HG02759 (cell line): ENCODE results near the gene STUM.
A peak's percentile ranks its signal among the peaks of the same experiment; 100 is the strongest.

ENCODE experiments used
- ATAC-seq: cut with Tn5 transposase; IDR thresholded peaks from one replicate; pipeline ENCODE4 v1.9.1; 2021; ENCODE audit warnings: mild to moderate bottlenecking, moderate library complexity; ENCODE audit not compliant: unreplicated experiment

The STUM gene

DNA sequence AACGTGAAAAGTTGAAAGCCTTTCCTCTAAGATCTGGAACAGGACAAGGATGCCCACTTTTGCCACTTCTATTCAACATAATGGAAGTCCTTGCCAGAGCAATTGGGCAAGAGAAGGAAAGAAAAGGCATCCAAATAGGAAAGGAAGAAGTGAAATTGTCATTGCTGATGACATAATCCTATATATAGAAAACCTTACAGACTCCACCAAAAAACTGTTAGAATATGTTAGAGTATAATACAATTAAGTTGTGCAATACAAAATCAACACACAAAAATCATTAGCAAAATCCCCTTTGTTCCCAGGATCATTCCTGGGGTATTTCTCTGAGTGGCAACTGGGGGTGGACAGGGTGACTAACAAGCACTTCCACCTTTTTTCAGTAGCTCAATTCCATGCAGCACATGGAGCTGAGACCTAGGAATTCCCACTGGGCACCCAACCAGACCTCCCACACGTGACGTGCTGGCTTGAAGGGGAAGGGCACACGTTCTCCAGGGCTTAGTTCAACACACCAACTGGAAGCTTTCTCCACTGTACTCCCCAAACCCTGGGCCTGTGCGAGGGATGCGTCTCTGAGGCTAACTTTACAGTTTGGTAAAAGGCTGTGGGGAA is 9.6 kb downstream of the STUM start:
- ATAC-seq = no peak

- no peak for ATAC-seq
Measured at GRCh38 chr1:226560243-226560642, 11.7 kb downstream of the STUM start.

DNA sequence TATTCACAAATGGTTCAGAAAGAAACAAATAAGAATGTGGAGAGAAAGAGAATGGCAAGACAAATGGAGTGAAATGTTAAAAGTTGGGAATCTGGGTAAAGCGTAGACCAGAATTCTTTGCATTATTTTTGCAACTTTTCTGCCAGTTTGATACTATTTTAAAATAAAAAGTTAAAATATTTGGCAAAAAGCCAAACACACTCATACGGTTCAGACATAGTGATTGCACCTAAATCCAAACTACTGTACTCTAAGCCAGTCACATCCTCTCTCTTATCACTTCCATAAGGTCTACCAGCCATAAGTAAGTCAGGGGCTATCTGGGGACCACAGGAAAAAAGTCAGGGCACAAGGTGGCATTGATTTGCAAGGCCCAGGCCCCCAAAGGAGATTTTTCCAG is 14.4 kb downstream of the STUM start:
- no peak for ATAC-seq

- no peak for ATAC-seq
Measured at GRCh38 chr1:226563666-226564065, 15.1 kb downstream of the STUM start.

DNA sequence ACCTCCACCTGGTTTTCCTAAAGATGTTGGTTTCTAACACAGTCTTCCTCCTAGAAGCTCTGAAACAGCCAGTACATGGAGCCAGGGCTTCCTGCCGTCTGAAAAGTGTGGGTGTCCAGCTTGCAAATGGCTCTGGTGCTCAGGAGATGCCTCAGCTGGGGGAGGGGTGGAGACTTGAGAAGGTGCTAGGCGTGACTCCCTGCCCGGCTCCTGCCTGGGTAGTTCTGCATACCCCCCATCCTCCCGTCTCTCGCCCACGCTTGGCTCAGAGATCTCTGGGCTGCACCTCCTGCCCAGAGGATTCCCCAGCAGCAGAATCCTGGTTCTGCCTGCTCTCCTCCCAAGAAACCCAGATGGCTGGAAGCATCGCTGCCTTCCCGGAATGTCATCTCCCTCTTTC is 16.9 kb downstream of the STUM start:
- ATAC-seq = no peak

DNA sequence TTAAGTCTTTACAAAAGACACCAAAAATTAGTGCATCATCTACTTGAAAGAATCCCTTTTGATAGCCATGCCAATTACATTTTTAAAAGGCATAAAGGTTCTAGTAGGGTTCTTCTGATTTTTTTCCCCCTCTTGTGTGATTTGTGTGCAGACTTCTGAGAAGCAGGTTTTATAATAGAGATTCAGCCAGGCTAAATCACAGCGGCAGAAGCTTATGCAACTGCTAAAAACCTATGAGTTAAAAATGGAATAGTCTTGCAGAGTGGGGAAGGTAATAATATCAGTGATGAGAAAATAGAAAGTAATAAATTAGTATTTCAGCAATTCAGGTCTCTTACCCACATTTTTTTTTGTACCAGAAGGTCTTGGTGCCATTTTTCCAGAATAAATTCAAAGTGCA is 17.7 kb downstream of the STUM start:
- ATAC-seq = no peak

DNA sequence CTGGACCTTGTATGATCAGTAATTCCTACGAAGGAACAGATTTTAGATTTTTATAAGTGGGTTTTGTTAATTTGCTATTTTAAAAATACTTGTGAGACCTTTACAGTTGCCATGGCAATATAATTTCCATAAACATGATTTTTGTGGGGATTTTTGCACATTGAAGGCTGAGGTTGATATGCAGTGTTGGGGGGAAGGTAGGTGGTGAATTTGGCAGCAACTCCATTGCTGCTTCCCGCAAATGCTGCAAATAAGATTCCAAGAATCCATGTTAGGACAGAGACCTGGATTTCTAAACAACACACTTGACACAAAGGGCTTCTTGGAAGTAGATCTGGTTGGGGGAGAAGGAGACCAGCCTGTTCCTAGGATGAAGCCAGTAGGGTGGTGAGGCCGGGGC is 18.2 kb downstream of the STUM start:
- no peak for ATAC-seq

- ATAC-seq = no peak
Measured at GRCh38 chr1:226568077-226568831, 19.7 kb downstream of the STUM start.

DNA sequence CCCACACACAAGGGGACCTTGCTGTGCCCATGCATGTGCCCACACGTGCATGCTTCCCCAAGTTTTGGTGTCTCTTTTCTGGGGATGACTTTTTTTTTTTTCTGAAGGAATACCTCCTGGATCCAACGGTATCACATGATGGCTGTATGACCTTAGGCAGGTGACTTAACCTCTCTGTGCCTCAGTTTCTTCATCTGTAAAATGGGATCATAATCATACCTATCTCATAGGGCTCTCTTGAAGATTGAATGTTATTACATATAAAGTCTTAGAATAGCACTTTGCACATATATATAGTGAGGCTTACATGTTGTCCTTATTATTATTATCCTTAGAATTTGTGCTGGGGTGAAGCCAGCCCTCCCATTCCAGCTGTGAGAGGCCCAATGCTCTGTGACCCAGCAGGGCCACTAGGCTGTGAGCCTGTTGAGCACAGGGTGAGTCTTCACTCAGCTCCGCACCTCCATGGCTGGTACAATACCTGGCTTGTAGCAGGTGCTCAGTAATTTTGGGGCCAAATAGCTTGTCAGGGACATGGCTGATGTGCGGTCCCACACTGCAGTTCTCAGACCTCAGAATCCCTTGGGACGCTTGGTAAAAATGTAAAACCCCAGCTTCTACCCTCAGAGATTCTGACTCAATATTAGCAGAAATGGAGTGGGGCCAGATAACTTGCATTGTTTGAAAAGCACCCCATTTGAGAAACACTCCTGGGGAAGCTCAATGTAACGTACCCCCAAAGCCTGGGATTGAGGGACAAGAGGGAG is 20.6 kb downstream of the STUM start:
- no peak for ATAC-seq

DNA sequence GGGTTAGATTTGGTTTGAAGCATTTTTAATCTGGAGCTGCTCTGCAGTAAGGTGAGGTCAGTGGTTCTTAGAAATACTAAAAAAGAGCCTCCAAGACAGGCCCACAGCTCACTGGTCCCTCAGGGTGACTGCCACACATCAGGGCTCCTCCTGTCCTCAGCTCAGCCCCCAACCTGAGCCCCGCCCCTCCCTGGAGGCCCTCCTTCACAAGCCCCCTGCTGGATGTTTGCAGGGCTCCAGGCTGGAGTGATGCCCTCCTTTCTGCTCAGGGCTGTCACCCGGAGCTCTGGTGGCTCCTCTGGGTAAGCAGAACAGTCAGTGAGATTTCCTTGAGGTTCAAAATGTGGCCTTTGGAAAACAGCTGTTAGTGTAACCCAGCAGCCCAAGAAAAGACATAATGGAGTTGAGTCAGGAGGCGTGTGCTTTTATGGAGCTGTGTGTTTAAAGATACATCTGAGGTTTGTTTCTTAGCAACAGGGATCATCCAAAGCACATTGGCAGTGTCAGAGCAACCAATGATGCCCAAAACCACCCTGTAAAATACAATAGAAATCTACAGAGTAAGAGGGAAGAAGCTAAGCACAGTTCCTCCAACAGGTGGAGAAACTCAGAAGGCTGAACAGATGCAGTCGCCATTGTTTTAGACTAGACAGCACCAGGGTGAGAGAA is 21.4 kb downstream of the STUM start:
- ATAC-seq = peak; percentile 47

GRCh38 chr1:226571893-226572292 is 23.3 kb downstream of the STUM start:
- ATAC-seq = no peak

DNA sequence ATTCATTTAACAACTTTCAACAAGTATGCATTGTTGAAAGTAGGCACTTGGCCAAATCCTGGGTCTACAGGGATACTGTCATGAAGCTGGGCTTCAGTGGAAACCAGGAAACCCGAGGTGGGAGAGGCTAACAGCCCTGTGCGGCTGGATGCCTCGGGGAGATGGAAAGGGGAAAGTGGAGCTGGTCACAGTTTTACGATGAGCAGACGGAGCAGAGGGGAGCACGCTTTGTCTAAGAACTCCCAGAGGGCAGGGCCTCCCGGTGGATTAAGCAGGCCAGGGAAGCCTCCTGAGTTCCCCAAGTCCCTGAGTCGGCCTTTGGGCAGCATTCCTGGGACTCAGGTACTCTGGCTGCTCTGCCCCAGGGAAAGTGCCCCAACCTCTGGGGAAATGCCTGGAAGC is 23.8 kb downstream of the STUM start:
- ATAC-seq = no peak

GRCh38 chr1:226574044-226574443 is 25.5 kb downstream of the STUM start:
- ATAC-seq = no peak

DNA sequence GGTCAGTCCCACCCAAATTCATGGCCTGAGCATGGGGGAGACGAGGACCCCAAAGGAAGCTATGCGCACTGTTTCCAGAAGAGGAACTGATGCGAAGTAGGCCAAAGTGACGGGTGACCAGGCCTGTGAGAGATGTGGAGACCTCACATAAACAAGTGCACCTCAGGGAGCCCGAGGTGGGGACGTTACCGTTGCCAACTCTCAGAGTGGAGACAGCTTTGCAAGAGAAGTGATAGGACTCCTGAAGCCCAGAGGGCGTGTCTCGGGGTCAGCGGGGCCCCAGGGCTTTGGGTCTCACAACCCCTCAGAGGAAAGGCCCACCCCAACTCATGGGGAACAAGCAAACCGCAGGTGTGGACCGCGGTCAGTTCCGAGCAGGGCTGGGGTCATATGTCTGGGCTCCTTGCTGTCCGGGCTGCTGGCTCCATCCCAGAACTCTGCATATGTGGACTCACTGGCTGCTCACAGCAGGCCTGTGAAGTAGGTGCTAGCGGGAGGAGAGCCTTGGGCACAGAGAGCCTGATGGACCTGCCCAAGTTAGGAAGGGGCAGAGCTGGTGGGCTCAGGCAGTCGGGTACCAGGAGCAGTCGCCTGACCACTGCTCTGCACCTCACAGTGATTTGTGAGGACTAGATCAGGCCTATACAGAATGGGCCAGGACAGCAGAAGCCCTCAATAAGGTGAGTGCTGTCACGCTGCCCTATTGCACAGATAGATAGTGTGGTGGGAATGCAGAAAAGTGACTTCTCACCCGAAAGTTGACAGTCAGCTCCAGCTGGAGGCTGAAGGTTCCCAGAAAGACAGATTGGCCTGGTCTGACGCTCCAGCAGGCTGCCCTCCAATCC is 26.2 kb downstream of the STUM start:
- ATAC-seq = no peak

- no peak for ATAC-seq
Measured at GRCh38 chr1:226575436-226575720, 26.8 kb downstream of the STUM start.

- ATAC-seq = no peak
Measured at GRCh38 chr1:226575739-226576378, 27.3 kb downstream of the STUM start.

DNA sequence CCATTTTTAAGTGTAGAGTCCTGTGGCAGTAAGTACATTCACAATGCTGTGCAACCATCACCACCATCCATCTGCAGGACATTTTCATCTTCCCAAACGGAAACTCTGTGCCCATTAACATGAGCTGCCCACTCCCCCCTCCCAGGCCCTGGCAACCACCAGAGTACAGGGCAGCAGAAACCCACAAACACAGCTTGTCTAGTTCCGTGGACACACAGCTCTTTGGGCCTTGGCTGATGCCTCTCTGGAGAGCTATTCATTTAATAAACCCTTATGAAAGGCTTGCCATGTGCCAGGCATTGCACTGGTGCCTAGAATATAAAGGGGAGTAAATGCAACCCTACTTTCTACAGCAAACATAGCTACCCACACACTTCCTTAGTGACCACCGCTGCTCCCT is 28.0 kb downstream of the STUM start:
- no peak for ATAC-seq

- ATAC-seq = no peak
Measured at GRCh38 chr1:226577401-226578180, 29.0 kb downstream of the STUM start.

- no peak for ATAC-seq
Measured at GRCh38 chr1:226578946-226579578, 30.5 kb downstream of the STUM start.
